ENCODE results near the gene OR52E5. TPM values are rescaled to one million over a fixed set of nuclear protein-coding genes. Genes with fewer than 3 reads are reported as not detected.

Gene OR52E5
- total RNA-seq, 1 donor from 2014 or later, result not detected

DNA sequence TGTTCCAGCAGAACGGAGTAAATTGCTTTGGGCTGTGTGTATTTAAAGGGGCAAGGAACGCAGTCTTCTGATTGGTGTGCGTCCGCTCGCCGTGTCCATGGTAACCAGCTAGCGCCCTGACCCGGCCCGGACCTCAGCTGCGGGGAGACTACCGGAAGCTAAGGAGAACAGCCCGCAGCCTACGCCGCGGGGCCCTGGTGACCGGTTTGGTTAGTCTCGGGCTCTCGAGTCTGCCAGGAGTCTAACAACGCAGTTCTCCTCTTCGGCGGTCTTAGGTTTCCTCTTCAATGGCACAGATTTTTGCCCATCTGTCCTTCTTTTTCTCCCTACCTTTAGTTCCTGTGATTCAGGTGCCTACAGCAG is 45.6 kb downstream of the OR52E5 start:
- DNase-seq (ENCODE audit: low spot score), result peak; percentile 81
- Mint-ChIP-seq H3K36me3 (ENCODE audit: low read depth) (no peaks in the 10 kb centered on the region), H3K27ac (ENCODE audit: unreplicated experiment) (no peak overlapping the region), H3K27me3 (ENCODE audit: low read depth) (peaks cover 2% of the 10 kb centered on the region), H3K4me3 (ENCODE audit: unreplicated experiment) (no peak overlapping the region), H3K4me1 (ENCODE audit: low read depth) (no peaks in the 10 kb centered on the region), H3K9me3 (ENCODE audit: low read depth) (peaks cover 33% of the 10 kb centered on the region)
- no peak for TF ChIP-seq CTCF (IDR thresholded peaks at IDR 0.05)

GRCh38 chr11:5940748-5941147 is 47.7 kb downstream of the OR52E5 start:
- Mint-ChIP-seq H3K27me3 (ENCODE audit: low read depth) (peaks cover 6% of the 10 kb centered on the region), H3K27ac (ENCODE audit: unreplicated experiment) (no peak overlapping the region), H3K36me3 (ENCODE audit: low read depth) (no peaks in the 10 kb centered on the region), H3K4me1 (ENCODE audit: low read depth) (no peaks in the 10 kb centered on the region), H3K9me3 (ENCODE audit: low read depth) (peaks cover 25% of the 10 kb centered on the region), H3K4me3 (ENCODE audit: unreplicated experiment) (no peak overlapping the region)
- no peak for TF ChIP-seq CTCF (IDR thresholded peaks at IDR 0.05)
- DNase-seq (ENCODE audit: low spot score), result no peak

DNA sequence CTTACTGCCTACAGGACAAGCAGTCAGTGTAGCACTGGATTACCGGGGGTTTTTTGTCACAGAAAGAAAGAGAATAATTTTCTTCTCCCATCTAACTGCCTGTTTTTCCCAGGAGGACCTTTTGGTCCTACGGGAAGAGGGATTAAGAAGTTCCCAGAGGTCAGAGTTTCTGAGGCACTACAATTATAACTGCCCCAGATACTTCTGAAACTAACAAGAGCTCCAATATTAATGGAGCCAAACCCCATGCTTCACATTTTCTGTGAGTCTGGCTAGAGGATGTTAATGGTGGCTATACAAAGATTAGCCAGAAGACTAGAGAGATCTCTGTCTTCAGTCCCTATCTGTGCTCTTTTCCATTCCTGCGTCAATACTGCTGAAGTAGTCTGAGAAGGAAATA is 48.9 kb downstream of the OR52E5 start, which contains the start of gene OR56A3:
TSS of gene OR56A3 (plus strand) at position 301 of the 400 bp plus-strand sequence. CDS start 5,096 bp downstream, outside the sequence.
- Mint-ChIP-seq H3K36me3 (ENCODE audit: low read depth) (no peaks in the 10 kb centered on the region), H3K27me3 (ENCODE audit: low read depth) (peaks cover 6% of the 10 kb centered on the region), H3K4me1 (ENCODE audit: low read depth) (no peaks in the 10 kb centered on the region), H3K27ac (ENCODE audit: unreplicated experiment) (no peak within 1 kb of the TSS), H3K9me3 (ENCODE audit: low read depth) (peaks cover 16% of the 10 kb centered on the region), H3K4me3 (ENCODE audit: unreplicated experiment) (no peak within 1 kb of the TSS)
- DNase-seq (ENCODE audit: low spot score), result no peak
- TF ChIP-seq CTCF (IDR thresholded peaks at IDR 0.05), result no peak

Other genes with a start within 250 kb of the OR52E5 start
- gene TRIM5, start 208.1 kb upstream of the OR52E5 start, total RNA-seq, result 31.0 to 36.2 TPM (median 34.1 TPM) in 3 replicates
- 85.9 to 108 TPM (median 94.7 TPM) in 3 replicates for gene TRIM22, start 203.4 kb upstream of the OR52E5 start, total RNA-seq
- gene OR56B1, start 156.8 kb upstream of the OR52E5 start, total RNA-seq, result not detected in 3 replicates
- gene OR52N4, start 139.0 kb upstream of the OR52E5 start, total RNA-seq, result not detected in 3 replicates
- not detected in 3 replicates for gene OR52N5, start 109.9 kb upstream of the OR52E5 start, total RNA-seq
- gene OR52N1, start 101.9 kb upstream of the OR52E5 start, total RNA-seq, result not detected in 3 replicates
- gene OR52N2, start 84.3 kb upstream of the OR52E5 start, total RNA-seq, result not detected in 3 replicates
- not detected in 3 replicates for gene OR52E6, start 51.3 kb upstream of the OR52E5 start, total RNA-seq
- gene OR52E8, start 35.5 kb upstream of the OR52E5 start, total RNA-seq, result not detected in 3 replicates
- not detected in 3 replicates for gene OR52E4, start 12.6 kb upstream of the OR52E5 start, total RNA-seq
- not detected in 3 replicates for gene OR56A3, start 49.0 kb downstream of the OR52E5 start, total RNA-seq
- gene OR56A5, start 75.3 kb downstream of the OR52E5 start, total RNA-seq, result not detected in 3 replicates
- gene OR52L1, start 93.8 kb downstream of the OR52E5 start, total RNA-seq, result not detected in 3 replicates
- not detected in 3 replicates for gene OR56A4, start 113.7 kb downstream of the OR52E5 start, total RNA-seq
- gene OR56A1, start 137.6 kb downstream of the OR52E5 start, total RNA-seq, result not detected in 3 replicates
- gene OR56B4, start 214.5 kb downstream of the OR52E5 start, total RNA-seq, result not detected in 3 replicates

Data from chondrocyte (in vitro differentiated cells).